ENCODE data around the gene STPG1.
"Not testable (repeated sequence)": the region's sequence is repeated elsewhere in the genome, so short reads cannot be mapped to it uniquely, and the experiment has no call there.

STPG1 gene

GRCh38 chr1:24413350-24414163 is at the start of gene STPG1:
Gene STPG1, minus strand, starts transcription at chr1:24413782. Its CDS starts 12,394 bp downstream, at chr1:24401388.
- peak; percentile 68 to 72 for DNase-seq (ENCODE audit: low read depth in 2 of 2)

GRCh38 chr1:24462128-24462527 is 48.5 kb upstream of the STPG1 start:
- not testable (repeated sequence) for DNase-seq (ENCODE audit: low read depth in 2 of 2)

GRCh38 chr1:24459551-24460266 is 46.1 kb upstream of the STPG1 start:
- DNase-seq (ENCODE audit: low read depth in 2 of 2): no peak

GRCh38 chr1:24457866-24458265 is 44.3 kb upstream of the STPG1 start:
- DNase-seq (ENCODE audit: low read depth in 2 of 2): no peak

GRCh38 chr1:24455272-24455671 is 41.7 kb upstream of the STPG1 start:
- no peak for DNase-seq (ENCODE audit: low read depth in 2 of 2)

GRCh38 chr1:24454673-24455072 is 41.1 kb upstream of the STPG1 start:
- DNase-seq (ENCODE audit: low read depth in 2 of 2): no peak

GRCh38 chr1:24452922-24453485 is 39.4 kb upstream of the STPG1 start:
- DNase-seq (ENCODE audit: low read depth in 2 of 2): no peak

- DNase-seq (ENCODE audit: low read depth in 2 of 2): no peak
Observed at GRCh38 chr1:24451746-24452145, 38.2 kb upstream of the STPG1 start.

GRCh38 chr1:24450857-24451397 is 37.3 kb upstream of the STPG1 start:
- no peak for DNase-seq (ENCODE audit: low read depth in 2 of 2)

- no peak for DNase-seq (ENCODE audit: low read depth in 2 of 2)
Observed at GRCh38 chr1:24450316-24450715, 36.7 kb upstream of the STPG1 start.

- DNase-seq (ENCODE audit: low read depth in 2 of 2): not testable (repeated sequence)
Observed at GRCh38 chr1:24446446-24446845, 32.9 kb upstream of the STPG1 start.

GRCh38 chr1:24443241-24443656 is 29.7 kb upstream of the STPG1 start:
- DNase-seq (ENCODE audit: low read depth in 2 of 2): no peak

- DNase-seq (ENCODE audit: low read depth in 2 of 2): no peak
Observed at GRCh38 chr1:24442764-24443163, 29.2 kb upstream of the STPG1 start.

- no peak for DNase-seq (ENCODE audit: low read depth in 2 of 2)
Observed at GRCh38 chr1:24441996-24442668, 28.6 kb upstream of the STPG1 start.

GRCh38 chr1:24441480-24441879 is 27.9 kb upstream of the STPG1 start:
- no peak for DNase-seq (ENCODE audit: low read depth in 2 of 2)

- no peak for DNase-seq (ENCODE audit: low read depth in 2 of 2)
Observed at GRCh38 chr1:24440436-24440835, 26.9 kb upstream of the STPG1 start.

- no peak for DNase-seq (ENCODE audit: low read depth in 2 of 2)
Observed at GRCh38 chr1:24438423-24438901, 24.9 kb upstream of the STPG1 start.

GRCh38 chr1:24437631-24438396 is 24.2 kb upstream of the STPG1 start:
- no peak for DNase-seq (ENCODE audit: low read depth in 2 of 2)

- DNase-seq (ENCODE audit: low read depth in 2 of 2): no peak
Observed at GRCh38 chr1:24435782-24436365, 22.3 kb upstream of the STPG1 start.

- no peak for DNase-seq (ENCODE audit: low read depth in 2 of 2)
Observed at GRCh38 chr1:24427545-24427862, 13.9 kb upstream of the STPG1 start.

All from stimulated activated CD8-positive, alpha-beta memory T cell treated with anti-CD3 and anti-CD28 coated beads, Interleukin-2, amount 100 ng/mL, for 48 hours (primary cell).